PC-9 (cell line): ENCODE results near the gene SNX8. TPM values are rescaled to one million over a fixed set of nuclear protein-coding genes. Genes with fewer than 3 reads are reported as not detected.

ENCODE experiments used
- BruUV-seq: library from RNA; stranded (reverse); fragments of 400-500 nt; replicated peaks from 2 replicates; lab custom pipeline; 2021; lab: Mats Ljungman, UMichigan
- CTCF ChIA-PET: fragments of 300-600 bp; sonication (Branson Sonifier 250); formaldehyde crosslinking; loops from one replicate; lab custom pipeline; 2022; ENCODE audit warnings: antibody characterized with exemption; lab: Charles Lee
- POLR2A ChIA-PET: fragments of 300-600 bp; sonication (Branson Sonifier 250); formaldehyde crosslinking; loops from one replicate; lab custom pipeline; 2022; ENCODE audit warnings: antibody characterized with exemption; ENCODE audit not compliant: unreplicated experiment; lab: Charles Lee
- DNase-seq, 2 experiments: peaks; one replicate each; pipeline versions ENCODE4 v3.0.0 to v3.0.0-alpha.2; 2015 to 2022; ENCODE audit warnings: mixed read lengths in 1 of 2
- H2AFZ ChIP-seq: fragments of 200-600 bp; sonication (generic); 2 replicates; pipeline ENCODE4 v1.8.1; 2017; ENCODE audit warnings: antibody characterized with exemption
- H3F3A ChIP-seq: fragments of 200-600 bp; sonication (generic); 2 replicates; pipeline ENCODE4 v1.8.1; 2017; ENCODE audit warnings: antibody characterized with exemption, mild to moderate bottlenecking, low read depth; ENCODE audit not compliant: insufficient read depth
- H3K27ac ChIP-seq: fragments of 200-600 bp; sonication (generic); 2 replicates; pipeline ENCODE4 v1.6.1; 2016; ENCODE audit warnings: mixed run types
- H3K27me3 ChIP-seq: fragments of 200-600 bp; sonication (generic); 2 replicates; pipeline ENCODE4 v1.6.1; 2016; ENCODE audit warnings: low read depth, mixed run types; ENCODE audit not compliant: insufficient read depth
- H3K36me3 ChIP-seq: fragments of 200-600 bp; sonication (generic); 2 replicates; pipeline ENCODE4 v1.6.1; 2016; ENCODE audit warnings: low read depth, mixed run types
- H3K4me1 ChIP-seq: fragments of 200-600 bp; sonication (generic); replicated peaks from 2 replicates; pipeline ENCODE4 v1.6.1; 2016; ENCODE audit warnings: mixed run types; ENCODE audit not compliant: insufficient read depth
- H3K4me2 ChIP-seq: fragments of 200-600 bp; sonication (generic); 2 replicates; pipeline ENCODE4 v1.6.1; 2017; ENCODE audit warnings: mixed run types
- H3K4me3 ChIP-seq: fragments of 200-600 bp; sonication (generic); 2 replicates; pipeline ENCODE4 v1.6.1; 2016; ENCODE audit warnings: mixed run types
- H3K79me2 ChIP-seq: fragments of 200-600 bp; sonication (generic); 2 replicates; pipeline ENCODE4 v1.6.1; 2017; ENCODE audit warnings: low read depth, mixed run types
- H3K9me2 ChIP-seq: fragments of 200-600 bp; sonication (generic); 2 replicates; pipeline ENCODE4 v1.8.1; 2017; ENCODE audit warnings: mild to moderate bottlenecking; ENCODE audit not compliant: insufficient read depth
- H3K9me3 ChIP-seq: fragments of 200-600 bp; sonication (generic); 2 replicates; pipeline ENCODE4 v1.8.1; 2016; ENCODE audit warnings: low read depth; ENCODE audit not compliant: insufficient read depth
- H4K20me1 ChIP-seq: fragments of 200-600 bp; sonication (generic); 2 replicates; pipeline ENCODE4 v1.8.1; 2017; ENCODE audit not compliant: insufficient read depth
- EZH2 ChIP-seq: fragments of 200-600 bp; sonication (generic); IDR thresholded peaks from 2 replicates; pipeline ENCODE4 v1.8.0; 2017; ENCODE audit warnings: antibody characterized with exemption, low read depth
- intact Hi-C: fragments of 100-400 bp; cut with micrococcal nuclease; formaldehyde crosslinking; loops from one replicate; pipeline ENCODE4 v1.10.0; 2022; ENCODE audit not compliant: unreplicated experiment
- microRNA-seq: library from miRNA; unstranded; fragments of <30 nt; microRNA quantifications from one replicate; pipeline ENCODE4 v1.2.0, GENCODE V29; 2021; ENCODE audit warnings: borderline number of aligned reads, borderline replicate concordance
- total RNA-seq: library from RNA; stranded (reverse); gene quantifications from 2 replicates; pipeline ENCODE4 v1.2.3, GENCODE V29; 2021
- TF ChIP-seq, protein P1 (sequence below): fragments of 200-600 bp; sonication (generic); conservative IDR thresholded peaks from 2 replicates; pipeline ENCODE4 v1.6.1; 2017; ENCODE audit warnings: mixed run types, antibody characterized with exemption, mild to moderate bottlenecking, moderate library complexity

Gene SNX8
- total RNA-seq, 1 experiment from 2014 or later, result 102 TPM

DNA sequence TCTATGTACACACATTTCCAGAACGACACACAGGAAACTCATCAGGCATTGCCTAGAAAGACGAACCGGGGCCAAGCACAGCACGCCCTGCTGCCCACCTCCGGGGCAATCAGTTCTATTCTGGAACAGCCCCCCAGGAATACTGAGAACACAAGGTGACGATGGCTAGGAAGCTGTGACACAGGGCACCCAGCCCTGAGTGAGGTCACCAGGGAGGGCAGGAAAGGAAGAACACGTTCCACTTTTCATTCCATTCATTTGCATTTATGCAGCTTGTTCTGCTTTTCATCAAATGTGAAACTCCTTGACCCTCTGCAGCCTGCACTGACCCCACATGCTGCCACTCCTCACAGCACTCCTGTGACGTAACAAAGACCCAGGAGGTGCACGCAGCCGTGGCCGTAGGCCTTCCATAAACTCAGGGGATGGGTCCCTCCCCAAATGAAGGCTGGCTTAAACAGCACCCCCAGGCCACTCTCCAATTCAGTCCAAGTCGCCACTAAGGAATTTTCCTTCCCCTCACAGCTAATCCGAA is 110.4 kb downstream of the SNX8 start:
- DNase-seq, result no peak
- Histone ChIP-seq H3K4me3 (no peak overlapping the region), H3K79me2 (no peaks in the 10 kb centered on the region), H3K9me3 (no peaks in the 10 kb centered on the region), H3K27me3 (no peaks in the 10 kb centered on the region), H3K36me3 (0 out of 2 replicates have a peak, but pooled peaks cover 3% of the 10 kb centered on the region), H3K27ac (no peak overlapping the region), H3K4me1 (no peaks in the 10 kb centered on the region), H3K4me2 (no peak overlapping the region), H3F3A (no peaks in the 10 kb centered on the region), H2AFZ (no peak overlapping the region), H4K20me1 (0 out of 2 replicates have a peak, but pooled peaks cover 5% of the 10 kb centered on the region), H3K9me2 (no peaks in the 10 kb centered on the region)
- TF ChIP-seq EZH2, result no peak
- TF ChIP-seq, protein P1, sequence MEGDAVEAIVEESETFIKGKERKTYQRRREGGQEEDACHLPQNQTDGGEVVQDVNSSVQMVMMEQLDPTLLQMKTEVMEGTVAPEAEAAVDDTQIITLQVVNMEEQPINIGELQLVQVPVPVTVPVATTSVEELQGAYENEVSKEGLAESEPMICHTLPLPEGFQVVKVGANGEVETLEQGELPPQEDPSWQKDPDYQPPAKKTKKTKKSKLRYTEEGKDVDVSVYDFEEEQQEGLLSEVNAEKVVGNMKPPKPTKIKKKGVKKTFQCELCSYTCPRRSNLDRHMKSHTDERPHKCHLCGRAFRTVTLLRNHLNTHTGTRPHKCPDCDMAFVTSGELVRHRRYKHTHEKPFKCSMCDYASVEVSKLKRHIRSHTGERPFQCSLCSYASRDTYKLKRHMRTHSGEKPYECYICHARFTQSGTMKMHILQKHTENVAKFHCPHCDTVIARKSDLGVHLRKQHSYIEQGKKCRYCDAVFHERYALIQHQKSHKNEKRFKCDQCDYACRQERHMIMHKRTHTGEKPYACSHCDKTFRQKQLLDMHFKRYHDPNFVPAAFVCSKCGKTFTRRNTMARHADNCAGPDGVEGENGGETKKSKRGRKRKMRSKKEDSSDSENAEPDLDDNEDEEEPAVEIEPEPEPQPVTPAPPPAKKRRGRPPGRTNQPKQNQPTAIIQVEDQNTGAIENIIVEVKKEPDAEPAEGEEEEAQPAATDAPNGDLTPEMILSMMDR, result no peak
- ChIA-PET POLR2A (no interaction called here), CTCF (interaction anchor here (0.6 kb wide), 1 partner anchor 22 kb away, joined by 3 read pairs; no protein-coding TSS in a partner anchor)
- intact Hi-C loops, result loop anchor here (10.0 kb wide), 1 partner anchor 539 kb away; no protein-coding TSS in a partner anchor
- BruUV-seq, result no TSS peak

DNA sequence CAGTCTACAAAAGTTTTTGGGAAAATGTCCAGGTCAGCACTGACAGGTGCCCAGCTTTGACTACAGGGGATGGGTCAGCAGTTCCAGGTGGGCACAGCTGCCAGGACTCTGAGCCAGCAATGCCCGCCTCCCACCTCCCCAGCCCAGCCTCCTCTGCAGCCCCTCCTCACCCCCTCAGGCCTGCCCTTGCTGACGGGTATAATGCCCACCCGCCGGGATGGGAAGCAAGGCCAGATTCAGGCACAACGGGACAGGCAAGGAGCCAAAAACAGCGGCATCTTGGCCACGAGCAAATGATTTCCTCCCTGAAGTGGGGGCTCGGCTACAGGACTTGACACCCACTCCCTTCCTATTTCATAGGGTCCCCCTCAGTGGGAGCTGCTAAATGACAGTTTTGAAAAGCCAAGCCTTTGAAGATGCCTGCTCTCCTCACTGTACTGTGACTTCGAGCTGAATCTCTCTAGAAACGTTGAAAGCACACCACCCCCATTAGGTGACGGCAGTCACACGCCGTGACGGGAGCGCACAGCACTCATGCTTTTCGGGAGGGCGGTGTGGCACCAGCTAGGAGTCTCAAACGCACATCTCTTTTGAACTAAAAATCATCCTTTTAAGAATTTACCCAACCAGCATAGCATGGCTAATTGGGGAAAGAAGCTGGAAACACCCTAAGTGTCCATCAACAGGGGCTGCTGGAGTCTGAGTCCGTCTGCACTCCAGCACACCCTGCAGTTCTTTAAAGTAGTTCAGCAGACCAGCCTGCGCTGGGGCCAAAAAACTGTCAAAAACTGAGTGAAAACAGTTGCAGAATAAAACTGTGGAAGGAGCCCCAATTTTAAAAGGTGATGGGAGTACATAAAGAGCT is 111.1 kb downstream of the SNX8 start:
- Histone ChIP-seq H3F3A (no peaks in the 10 kb centered on the region), H3K9me3 (no peaks in the 10 kb centered on the region), H3K4me1 (no peaks in the 10 kb centered on the region), H3K4me3 (no peak overlapping the region), H3K36me3 (0 out of 2 replicates have a peak, but pooled peaks cover 3% of the 10 kb centered on the region), H3K27ac (no peak overlapping the region), H3K9me2 (no peaks in the 10 kb centered on the region), H3K79me2 (no peaks in the 10 kb centered on the region), H2AFZ (no peak overlapping the region), H4K20me1 (0 out of 2 replicates have a peak, but pooled peaks cover 5% of the 10 kb centered on the region), H3K27me3 (no peaks in the 10 kb centered on the region), H3K4me2 (no peak overlapping the region)
- no TSS peak for BruUV-seq
- no peak for DNase-seq
- intact Hi-C loops, result loop anchor here (10.0 kb wide), 1 partner anchor 538 kb away; no protein-coding TSS in a partner anchor
- ChIA-PET POLR2A (no interaction called here), CTCF (interaction anchor here (0.6 to 0.7 kb wide), 2 partner anchors 21 to 271 kb away, joined by 3 to 4 read pairs; no protein-coding TSS in a partner anchor)
- TF ChIP-seq, protein P1, result no peak
- no peak for TF ChIP-seq EZH2

DNA sequence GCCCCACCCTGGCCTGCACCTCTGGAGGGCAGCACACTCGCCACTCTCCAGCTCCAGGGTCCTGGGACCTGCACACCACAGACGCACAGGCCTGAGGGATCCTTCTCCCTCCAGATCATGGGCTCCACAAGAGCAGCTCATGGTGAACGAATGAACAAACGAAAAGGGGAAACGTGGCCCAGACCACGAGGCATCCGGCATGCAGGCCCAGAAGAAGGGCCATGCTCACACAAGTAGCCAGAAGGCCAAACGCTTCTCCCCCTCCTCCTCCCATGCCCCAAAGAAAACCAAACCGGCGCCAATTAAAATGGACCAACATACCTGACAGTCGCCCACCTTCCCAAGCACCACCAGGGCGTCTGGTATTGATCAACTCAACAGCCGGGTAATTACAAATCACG is 111.9 kb downstream of the SNX8 start:
- BruUV-seq, result no TSS peak
- H3K79me2 ChIP-seq, result no peaks in the 10 kb centered on the region
- TF ChIP-seq, protein P1, result no peak
- no peak for TF ChIP-seq EZH2
- ChIA-PET POLR2A (interaction anchor here (0.7 kb wide), 1 partner anchor 145 kb away, joined by 4 read pairs; no protein-coding TSS in a partner anchor), CTCF (no interaction called here)
- H3F3A ChIP-seq, result no peaks in the 10 kb centered on the region
- no peaks in the 10 kb centered on the region for H3K4me1 ChIP-seq
- intact Hi-C loops, result loop anchor here (10.0 kb wide), 1 partner anchor 538 kb away; no protein-coding TSS in a partner anchor
- no peak overlapping the region for H2AFZ ChIP-seq
- H3K4me2 ChIP-seq, result no peak overlapping the region
- 0 out of 2 replicates have a peak, but pooled peaks cover 5% of the 10 kb centered on the region for H4K20me1 ChIP-seq
- no peak for DNase-seq
- no peak overlapping the region for H3K4me3 ChIP-seq
- H3K9me2 ChIP-seq, result no peaks in the 10 kb centered on the region
- H3K27me3 ChIP-seq, result no peaks in the 10 kb centered on the region
- no peak overlapping the region for H3K27ac ChIP-seq
- H3K36me3 ChIP-seq, result peaks cover 6% of the 10 kb centered on the region; the same call in 1 of the 2 replicates
- H3K9me3 ChIP-seq, result no peaks in the 10 kb centered on the region

Small RNA genes within 50 kb of the gene (microRNA-seq; reads per million reads assigned to microRNA genes)
- gene MIR6836, result not detected

Other genes with a start within 250 kb of the SNX8 start
- 50.8 and 68.7 TPM in 2 replicates for gene MAD1L1, start 81.5 kb downstream of the SNX8 start, total RNA-seq
- gene MRM2, start 72.2 kb downstream of the SNX8 start, total RNA-seq, result 36.8 and 40.9 TPM in 2 replicates
- gene NUDT1, start 72.2 kb downstream of the SNX8 start, total RNA-seq, result 63.9 and 73.3 TPM in 2 replicates
- 299 and 302 TPM in 2 replicates for gene EIF3B, start 40.4 kb upstream of the SNX8 start, total RNA-seq
- gene CHST12, start 89.2 kb upstream of the SNX8 start, total RNA-seq, result 25.9 and 41.1 TPM in 2 replicates
- gene GRIFIN, start 162.0 kb upstream of the SNX8 start, total RNA-seq, result not detected in 2 replicates
- gene LFNG, start 205.3 kb upstream of the SNX8 start, total RNA-seq, result 21.3 and 24.7 TPM in 2 replicates
- gene BRAT1, start 241.1 kb upstream of the SNX8 start, total RNA-seq, result 53.9 and 57.7 TPM in 2 replicates
- 28.3 and 35.8 TPM in 2 replicates for gene IQCE, start 244.5 kb upstream of the SNX8 start, total RNA-seq